Parathyroid adenoma (tissue), 2 donors: ENCODE results near the gene PGAM5.

Experiments
- H2AFZ ChIP-seq: fragments of 300-600 bp; sonication (generic); one replicate; pipeline ENCODE4 v1.7.0; 2017; ENCODE audit warnings: antibody characterized with exemption, mild to moderate bottlenecking
- H3K27ac ChIP-seq: fragments of 300-600 bp; sonication (generic); one replicate; pipeline ENCODE4 v1.7.0; 2017
- H3K27me3 ChIP-seq: fragments of 300-600 bp; sonication (generic); one replicate; pipeline ENCODE4 v1.7.0; 2017; ENCODE audit warnings: low read length; ENCODE audit not compliant: control insufficient read depth, insufficient read depth
- H3K36me3 ChIP-seq: fragments of 300-600 bp; sonication (generic); one replicate; pipeline ENCODE4 v1.7.0; 2017; ENCODE audit warnings: low read length; ENCODE audit not compliant: control insufficient read depth, insufficient read depth
- H3K4me1 ChIP-seq: fragments of 300-600 bp; sonication (generic); one replicate; pipeline ENCODE4 v1.7.0; 2017; ENCODE audit warnings: control low read depth
- H3K4me2 ChIP-seq: fragments of 300-600 bp; sonication (generic); one replicate; pipeline ENCODE4 v1.7.0; 2017; ENCODE audit warnings: low read length
- H3K4me3 ChIP-seq: fragments of 300-600 bp; sonication (generic); one replicate; pipeline ENCODE4 v1.7.0; 2017; ENCODE audit warnings: low read depth, low read length
- H3K79me2 ChIP-seq: fragments of 300-600 bp; sonication (generic); one replicate; pipeline ENCODE4 v1.7.0; 2017; ENCODE audit warnings: control low read depth
- H3K9ac ChIP-seq: fragments of 300-600 bp; sonication (generic); one replicate; pipeline ENCODE4 v1.7.0; 2017; ENCODE audit warnings: mild to moderate bottlenecking
- H3K9me3 ChIP-seq: fragments of 300-600 bp; sonication (generic); one replicate; pipeline ENCODE4 v1.7.0; 2017; ENCODE audit warnings: low read length; ENCODE audit not compliant: control insufficient read depth
- CTCF ChIP-seq: fragments of 300-600 bp; sonication (generic); IDR thresholded peaks from one replicate; pipeline ENCODE4 v1.7.0; 2017; ENCODE audit warnings: antibody characterized with exemption, mild to moderate bottlenecking
- donor health status: primary hyperparathyroidism.

PGAM5 gene

DNA sequence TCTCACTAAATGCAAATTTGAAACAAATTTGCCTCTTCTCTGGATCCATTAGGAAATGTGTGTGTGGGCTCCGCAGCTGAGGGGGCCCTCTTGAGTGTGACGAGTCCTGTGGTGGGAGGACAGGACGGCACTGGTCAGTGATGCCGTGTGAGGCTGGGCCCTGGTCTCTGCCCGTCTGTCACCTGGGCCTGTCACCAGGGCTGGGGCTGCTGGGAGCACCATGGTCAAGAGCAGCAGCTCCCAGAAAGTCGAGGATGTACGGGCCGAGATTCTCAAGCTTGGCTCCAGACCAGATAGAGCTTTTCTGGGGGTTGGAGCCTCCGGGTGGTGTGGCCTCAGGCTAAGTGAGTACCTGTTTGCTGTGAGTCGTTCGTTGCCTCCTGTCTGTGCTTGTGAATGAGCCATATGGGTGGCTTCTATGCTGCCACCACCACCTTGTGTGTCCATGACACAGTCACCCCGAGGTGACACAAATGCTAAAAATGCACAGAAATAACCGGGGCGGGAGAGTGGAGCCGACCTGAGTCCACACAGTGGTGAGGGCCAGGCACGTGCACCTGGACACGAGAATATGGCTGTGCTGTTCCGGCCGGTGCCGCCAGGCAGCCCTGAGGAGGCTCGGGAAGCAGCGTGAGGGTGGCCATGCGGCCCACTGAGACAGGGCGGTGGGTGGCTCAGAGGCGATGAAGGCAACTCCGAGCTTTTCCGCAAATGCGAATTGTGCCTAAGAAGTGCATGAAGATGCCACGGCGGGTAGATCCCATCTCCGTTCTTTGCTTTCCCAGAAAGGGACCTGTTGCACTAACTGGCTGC lies 8.7 kb downstream of the PGAM5 start:
- Histone ChIP-seq H3K27ac (no peak overlapping the region), H2AFZ (no peak overlapping the region), H3K36me3 (no peaks in the 10 kb centered on the region), H3K9ac (no peak overlapping the region), H3K4me2 (no peak overlapping the region), H3K27me3 (no peaks in the 10 kb centered on the region), H3K4me1 (no peaks in the 10 kb centered on the region), H3K79me2 (peaks cover 3% of the 10 kb centered on the region), H3K9me3 (no peaks in the 10 kb centered on the region), H3K4me3 (no peak overlapping the region)
- TF ChIP-seq CTCF = no peak

- no peak for TF ChIP-seq CTCF
- Histone ChIP-seq H2AFZ (no peak overlapping the region), H3K79me2 (peaks cover 3% of the 10 kb centered on the region), H3K27me3 (no peaks in the 10 kb centered on the region), H3K27ac (no peak overlapping the region), H3K4me1 (no peaks in the 10 kb centered on the region), H3K4me2 (no peak overlapping the region), H3K9me3 (no peaks in the 10 kb centered on the region), H3K4me3 (no peak overlapping the region), H3K36me3 (no peaks in the 10 kb centered on the region), H3K9ac (no peak overlapping the region)
Observed at GRCh38 chr12:132719954-132720324, 9.3 kb downstream of the PGAM5 start.

- Histone ChIP-seq H3K4me1 (no peaks in the 10 kb centered on the region), H3K9ac (no peak overlapping the region), H3K4me2 (no peak overlapping the region), H3K27ac (no peak overlapping the region), H3K79me2 (peaks cover 3% of the 10 kb centered on the region), H3K9me3 (no peaks in the 10 kb centered on the region), H3K36me3 (no peaks in the 10 kb centered on the region), H2AFZ (no peak overlapping the region), H3K4me3 (no peak overlapping the region), H3K27me3 (no peaks in the 10 kb centered on the region)
- TF ChIP-seq CTCF = no peak
Observed at GRCh38 chr12:132720606-132721345, 10.1 kb downstream of the PGAM5 start.

DNA sequence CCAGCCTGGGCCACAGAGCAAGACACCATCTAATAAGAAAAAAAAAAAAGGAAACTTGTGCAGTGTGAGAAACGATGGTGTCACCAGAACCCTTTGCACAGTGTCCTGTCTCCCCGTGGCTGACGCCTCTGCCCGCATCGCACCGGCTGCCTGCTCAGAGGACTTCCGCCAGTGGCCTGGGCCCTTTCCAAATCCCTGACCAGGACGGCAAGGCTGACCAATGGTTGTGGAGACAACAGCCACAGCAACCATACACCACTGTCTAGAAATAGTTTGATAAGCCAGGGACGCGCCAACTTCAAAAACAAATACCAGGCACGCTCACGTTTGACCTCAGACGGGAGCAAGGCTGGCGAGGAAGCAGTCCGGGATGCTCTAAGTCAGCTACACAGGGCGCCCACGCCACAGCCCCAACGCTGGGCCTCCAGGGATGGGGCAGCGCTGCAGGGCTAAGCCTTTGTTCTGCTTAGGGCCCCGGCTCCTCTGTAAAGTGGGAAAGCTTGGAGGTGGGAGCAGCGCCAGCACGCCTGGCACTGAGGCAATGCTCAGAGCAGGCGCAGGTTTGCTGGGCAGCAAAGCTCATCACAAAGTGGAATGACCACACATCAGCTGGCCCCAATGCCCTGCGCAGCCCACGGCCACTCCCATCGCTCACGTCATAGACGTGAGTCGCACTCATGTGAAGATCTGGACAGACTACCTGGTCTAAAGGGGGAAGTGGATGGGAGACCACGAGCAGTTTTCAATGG lies 12.5 kb downstream of the PGAM5 start:
- Histone ChIP-seq H3K27ac (no peak overlapping the region), H3K9me3 (no peaks in the 10 kb centered on the region), H3K9ac (no peak overlapping the region), H3K27me3 (no peaks in the 10 kb centered on the region), H3K79me2 (peaks cover 3% of the 10 kb centered on the region), H3K4me1 (no peaks in the 10 kb centered on the region), H2AFZ (no peak overlapping the region), H3K4me3 (no peak overlapping the region), H3K36me3 (no peaks in the 10 kb centered on the region), H3K4me2 (no peak overlapping the region)
- no peak for TF ChIP-seq CTCF
